Dermis blood vessel endothelial cell (primary cell): ENCODE data around the gene LITAF. TPM values are rescaled to one million over a fixed set of nuclear protein-coding genes. Genes with fewer than 3 reads are reported as not detected.
"Not testable (repeated sequence)": the region's sequence is repeated elsewhere in the genome, so short reads cannot be mapped to it uniquely, and the experiment has no call there.

Source experiments
- DNase-seq: peaks from one replicate; pipeline ENCODE4 v3.0.0; 2010
- total RNA-seq: library from RNA; depleted of rRNA; stranded (reverse); fragments of >200 nt; gene quantifications from 2 replicates; pipeline ENCODE4 v1.2.3, GENCODE V29; 2014

LITAF gene
- total RNA-seq, 1 donor from 2014 or later = 3.6 TPM

- no peak for DNase-seq
Observed at GRCh38 chr16:11620243-11621003, 33.7 kb upstream of the LITAF start.

GRCh38 chr16:11619327-11619851 is 32.7 kb upstream of the LITAF start:
- DNase-seq = no peak

- no peak for DNase-seq
Observed at GRCh38 chr16:11618107-11618717, 31.5 kb upstream of the LITAF start.

- no peak for DNase-seq
Observed at GRCh38 chr16:11615748-11616447, 29.2 kb upstream of the LITAF start.

GRCh38 chr16:11614587-11615175 is 28.0 kb upstream of the LITAF start:
- DNase-seq = no peak

GRCh38 chr16:11613381-11614303 is 26.9 kb upstream of the LITAF start:
- DNase-seq = no peak

- no peak for DNase-seq
Observed at GRCh38 chr16:11612665-11613025, 25.9 kb upstream of the LITAF start.

- DNase-seq = no peak
Observed at GRCh38 chr16:11611871-11612664, 25.3 kb upstream of the LITAF start.

- no peak for DNase-seq
Observed at GRCh38 chr16:11610580-11610979, 23.9 kb upstream of the LITAF start.

GRCh38 chr16:11610121-11610505 is 23.4 kb upstream of the LITAF start:
- no peak for DNase-seq

GRCh38 chr16:11609474-11610120 is 22.9 kb upstream of the LITAF start:
- DNase-seq = no peak

GRCh38 chr16:11605891-11606290 is 19.2 kb upstream of the LITAF start:
- no peak for DNase-seq

- DNase-seq = no peak
Observed at GRCh38 chr16:11605564-11605886, 18.8 kb upstream of the LITAF start.

- peak; percentile 28 for DNase-seq
Observed at GRCh38 chr16:11604783-11605563, 18.3 kb upstream of the LITAF start.

GRCh38 chr16:11604296-11604695 is 17.6 kb upstream of the LITAF start:
- not testable (repeated sequence) for DNase-seq

GRCh38 chr16:11603331-11603750 is 16.6 kb upstream of the LITAF start:
- no peak for DNase-seq

GRCh38 chr16:11602321-11602720 is 15.6 kb upstream of the LITAF start:
- no peak for DNase-seq

- DNase-seq = no peak
Observed at GRCh38 chr16:11601911-11602310, 15.2 kb upstream of the LITAF start.

GRCh38 chr16:11601425-11601824 is 14.7 kb upstream of the LITAF start:
- no peak for DNase-seq

GRCh38 chr16:11599579-11599978 is 12.9 kb upstream of the LITAF start:
- DNase-seq = no peak
